ENCODE data around the gene SMIM11.
"Not testable (repeated sequence)": the region's sequence is repeated elsewhere in the genome, so short reads cannot be mapped to it uniquely, and the experiment has no call there.

Gene SMIM11

DNA sequence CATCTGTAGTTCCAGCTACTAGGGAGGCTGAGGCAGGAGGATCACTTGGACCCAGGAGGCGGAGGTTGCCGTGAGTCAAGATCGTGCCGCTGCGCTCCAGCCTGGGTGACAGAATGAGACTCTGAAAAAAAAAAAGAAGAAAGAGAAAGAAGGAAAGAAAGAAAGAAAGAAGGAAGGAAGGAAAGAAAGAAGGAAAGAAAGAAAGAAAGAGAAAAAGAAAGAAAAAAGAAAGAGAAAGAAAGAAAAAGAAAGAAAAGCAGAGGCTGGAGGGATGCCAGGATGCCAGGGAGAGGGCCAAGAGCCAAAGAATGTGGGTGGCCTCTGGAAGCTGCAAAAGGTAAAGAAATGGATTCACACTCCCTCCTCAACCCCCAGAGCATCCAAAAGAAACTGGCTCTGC lies 19.7 kb upstream of the SMIM11 start:
- no peak for DNase-seq (ENCODE audit: low read depth in 2 of 2)

DNA sequence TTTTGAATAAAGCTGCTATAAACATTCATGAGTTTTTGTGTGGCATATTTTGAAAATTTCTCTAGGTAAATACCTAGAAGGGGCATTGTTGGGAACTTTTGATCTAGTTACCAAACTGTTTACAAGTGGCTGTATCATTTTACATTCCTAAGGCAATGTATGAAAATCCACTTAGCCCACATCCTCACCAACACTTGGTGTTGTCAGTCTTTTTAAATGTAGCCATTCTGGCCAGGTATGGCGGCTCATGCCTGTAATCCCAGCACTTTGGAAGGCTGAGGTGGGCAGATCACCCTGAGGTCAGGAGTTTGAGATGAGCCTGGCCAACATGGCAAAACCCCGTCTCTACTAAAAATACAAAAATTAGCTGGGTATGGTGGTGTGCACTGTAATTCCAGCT lies 17.4 kb upstream of the SMIM11 start:
- DNase-seq (ENCODE audit: low read depth in 2 of 2) = no peak

DNA sequence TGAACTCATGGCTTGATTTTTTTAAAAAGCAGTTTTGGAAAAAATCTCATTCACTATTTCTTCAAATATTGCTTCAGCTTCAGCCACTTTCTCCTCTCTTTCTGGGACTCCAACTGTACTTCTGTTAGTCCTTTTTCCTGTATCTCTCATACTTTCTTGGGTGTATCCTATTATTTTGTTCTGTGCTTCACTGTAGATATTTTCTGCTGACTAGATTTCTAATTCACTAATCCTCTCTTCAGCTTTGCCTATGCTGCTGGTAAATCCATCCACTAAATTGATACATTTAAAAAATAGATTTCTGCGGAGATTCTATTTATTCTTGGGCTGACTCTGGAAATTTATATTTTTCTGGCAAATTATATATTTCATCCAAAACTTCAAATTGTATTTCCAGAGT lies 16.4 kb upstream of the SMIM11 start:
- DNase-seq (ENCODE audit: low read depth in 2 of 2) = no peak

DNA sequence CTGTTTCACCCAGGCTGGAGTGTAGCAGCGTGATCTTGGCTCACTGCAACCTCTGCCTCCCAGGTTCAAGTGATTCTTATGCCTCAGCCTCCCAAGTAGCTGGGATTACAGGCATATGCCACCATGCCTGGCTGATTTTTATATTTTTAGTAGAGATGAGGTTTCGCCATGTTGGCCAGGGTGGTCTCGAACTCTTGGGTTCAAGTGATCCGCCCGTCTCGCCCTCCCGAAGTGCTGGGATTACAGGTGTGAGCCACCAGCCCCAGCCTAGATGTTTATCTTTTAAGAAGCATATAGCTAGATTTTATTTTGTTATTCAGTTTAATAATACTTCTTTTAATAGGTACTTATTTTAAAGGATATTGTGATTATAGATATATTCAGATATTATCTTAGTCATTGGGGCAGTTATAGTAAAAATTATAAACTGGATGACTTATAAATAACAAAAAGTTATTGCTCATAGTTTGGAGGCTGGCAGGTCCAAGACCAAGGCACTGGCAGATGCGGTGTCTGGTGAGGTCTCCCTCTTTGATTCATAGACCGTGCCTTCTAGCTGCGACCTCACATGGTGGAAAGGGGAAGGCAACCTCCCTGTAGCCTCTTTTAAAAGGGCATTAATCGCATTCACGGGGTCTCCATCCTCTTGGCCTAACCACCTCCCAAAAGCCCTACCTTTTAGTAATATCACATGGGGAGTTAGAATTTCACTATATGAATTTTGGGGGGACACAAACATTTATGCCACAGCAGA lies 14.6 kb upstream of the SMIM11 start:
- DNase-seq (ENCODE audit: low read depth in 2 of 2) = no peak

DNA sequence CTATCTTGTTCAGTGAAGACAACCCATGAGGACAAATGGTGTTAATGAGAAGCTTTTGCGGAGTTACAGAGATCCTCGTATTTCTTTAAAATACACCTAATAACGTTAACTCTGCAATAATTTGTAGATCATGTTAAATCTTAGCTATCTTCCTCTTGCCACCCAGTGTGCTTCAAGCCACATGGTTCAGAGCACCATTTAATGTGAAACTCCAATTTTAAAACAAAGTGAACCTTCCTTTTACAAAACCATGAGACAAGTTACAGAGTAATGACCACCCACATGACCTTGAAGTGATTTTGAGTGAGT lies 13.2 kb upstream of the SMIM11 start:
- DNase-seq (ENCODE audit: low read depth in 2 of 2) = no peak

DNA sequence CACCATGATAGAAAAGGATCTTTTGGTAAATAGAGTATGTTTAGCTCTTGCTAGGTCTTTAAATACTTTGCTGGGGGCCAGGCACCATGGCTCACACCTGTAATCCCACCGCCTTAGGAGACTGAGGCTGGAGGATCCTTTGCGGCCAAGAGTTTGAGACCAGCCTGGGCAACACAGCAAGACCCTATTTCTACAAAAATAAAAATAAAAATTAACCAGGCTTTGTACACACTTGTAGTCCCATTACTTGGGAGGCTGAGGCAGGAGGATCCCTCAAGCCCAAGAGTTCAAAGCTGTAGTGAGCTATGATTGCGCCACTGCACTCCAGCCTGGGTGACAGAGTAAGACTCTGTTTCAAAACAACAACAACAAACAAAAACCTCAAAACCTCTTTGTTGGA lies 12.6 kb upstream of the SMIM11 start:
- no peak for DNase-seq (ENCODE audit: low read depth in 2 of 2)

DNA sequence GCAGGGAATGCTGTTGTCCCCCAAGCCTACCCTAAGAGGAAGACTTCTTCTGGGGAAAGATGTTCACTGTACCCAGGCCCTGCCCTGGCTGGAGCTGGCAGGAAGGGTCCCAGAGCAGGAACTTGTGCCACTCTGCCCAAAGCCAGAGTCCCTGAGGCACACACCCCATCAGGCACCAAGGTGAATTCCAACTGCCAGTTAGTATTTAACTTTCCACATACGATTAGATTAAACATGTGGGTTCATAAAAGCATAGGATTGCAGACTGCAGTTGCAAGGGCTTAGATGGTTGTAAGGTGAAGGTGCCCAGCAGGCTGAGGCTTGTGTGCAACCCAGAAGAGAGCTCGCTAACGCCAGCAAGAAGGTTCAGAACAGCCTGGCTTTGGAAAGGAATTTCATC lies 11.6 kb upstream of the SMIM11 start, which contains the start of gene KCNE2:
Gene KCNE2, plus strand, starts transcription at position 274 of the 400 bp plus-strand sequence. CDS start 6,473 bp downstream, outside the sequence.
- DNase-seq (ENCODE audit: low read depth in 2 of 2) = no peak

DNA sequence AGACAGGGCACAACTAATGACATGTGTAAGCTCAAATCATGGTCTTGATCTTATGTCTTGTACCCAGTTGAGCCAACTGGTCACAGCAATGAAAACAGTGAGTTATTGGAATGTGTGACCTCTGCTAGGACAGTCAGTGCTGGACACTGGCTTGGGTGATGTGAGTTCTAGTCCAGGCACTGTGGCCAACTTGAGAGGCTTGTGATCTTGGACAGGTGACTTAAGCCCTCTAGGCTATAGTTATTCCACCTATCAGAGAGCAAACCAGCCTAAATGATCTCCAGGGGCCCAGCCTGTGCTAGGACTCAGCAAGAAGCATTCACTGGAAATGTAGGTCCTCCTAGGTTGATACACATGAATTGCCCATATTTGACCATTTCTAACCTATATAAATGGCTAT lies 10.4 kb upstream of the SMIM11 start:
- no peak for DNase-seq (ENCODE audit: low read depth in 2 of 2)

DNA sequence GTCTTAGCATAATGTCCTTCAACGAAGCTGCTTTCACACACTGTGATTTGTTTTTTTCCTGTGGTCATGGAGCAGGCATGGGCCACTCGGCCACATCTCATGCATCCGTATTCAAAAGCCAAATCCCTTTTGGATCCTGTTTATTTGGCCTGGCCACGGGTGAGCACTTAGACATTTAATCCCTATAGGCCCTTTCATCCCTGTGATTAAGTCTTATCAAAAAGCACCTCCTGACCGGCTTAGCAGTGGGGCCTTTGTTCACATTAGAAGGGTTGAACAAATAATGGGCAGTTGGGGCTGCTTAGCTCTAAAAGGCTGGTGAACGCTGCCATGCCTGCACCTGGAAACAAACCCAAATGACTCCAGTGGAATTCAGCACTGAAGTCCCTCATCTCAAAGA lies 9.5 kb upstream of the SMIM11 start:
- no peak for DNase-seq (ENCODE audit: low read depth in 2 of 2)

DNA sequence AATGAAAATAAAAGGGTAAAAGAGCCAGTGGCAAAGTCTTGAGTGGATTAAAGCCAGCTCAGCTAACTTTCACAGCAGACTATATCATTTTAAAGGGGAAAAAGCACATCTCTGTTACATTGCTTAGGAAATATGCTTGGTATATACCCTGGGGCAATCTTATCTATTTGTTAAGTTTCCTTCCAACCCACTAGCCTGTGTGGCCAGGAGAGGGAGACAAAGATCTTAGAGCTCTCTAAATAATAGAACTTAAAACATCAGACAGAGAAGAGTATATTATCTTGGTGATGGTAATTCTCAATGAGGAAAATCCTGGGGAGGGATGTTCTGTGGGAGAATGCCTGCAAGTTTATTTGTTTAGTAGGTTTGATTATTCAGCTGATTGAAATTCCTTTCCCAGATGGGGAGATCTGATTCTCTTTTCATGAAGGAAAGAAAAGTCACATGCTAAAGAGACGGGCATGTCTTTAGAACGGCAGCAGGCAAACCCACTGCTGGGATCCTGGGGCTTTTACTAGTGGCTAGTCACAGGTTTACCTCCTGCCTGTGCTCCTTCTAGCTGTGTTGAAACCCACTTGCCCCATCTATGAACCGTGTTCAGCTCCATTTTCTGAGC lies 7.9 kb upstream of the SMIM11 start:
- DNase-seq (ENCODE audit: low read depth in 2 of 2) = peak in 1 of 2 donors; percentile 31

DNA sequence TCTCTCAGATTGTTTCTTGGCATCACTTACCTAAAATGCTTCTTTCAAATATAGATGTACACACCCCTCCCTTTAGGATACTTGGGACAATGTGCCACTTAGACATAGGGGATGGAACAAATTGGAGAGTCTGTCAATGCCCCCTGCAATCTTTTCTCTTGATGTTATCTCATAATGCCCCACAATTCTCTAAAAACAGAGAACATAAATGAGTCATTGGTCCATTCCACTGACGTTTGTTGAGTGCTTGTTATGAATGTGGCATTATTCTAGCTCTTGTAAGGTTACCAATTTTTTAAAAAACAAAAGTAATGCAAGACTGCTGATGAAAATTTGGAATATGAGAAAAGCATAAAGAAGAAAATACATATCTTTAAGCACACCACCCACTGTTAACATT lies 5.6 kb upstream of the SMIM11 start:
- DNase-seq (ENCODE audit: low read depth in 2 of 2) = no peak

DNA sequence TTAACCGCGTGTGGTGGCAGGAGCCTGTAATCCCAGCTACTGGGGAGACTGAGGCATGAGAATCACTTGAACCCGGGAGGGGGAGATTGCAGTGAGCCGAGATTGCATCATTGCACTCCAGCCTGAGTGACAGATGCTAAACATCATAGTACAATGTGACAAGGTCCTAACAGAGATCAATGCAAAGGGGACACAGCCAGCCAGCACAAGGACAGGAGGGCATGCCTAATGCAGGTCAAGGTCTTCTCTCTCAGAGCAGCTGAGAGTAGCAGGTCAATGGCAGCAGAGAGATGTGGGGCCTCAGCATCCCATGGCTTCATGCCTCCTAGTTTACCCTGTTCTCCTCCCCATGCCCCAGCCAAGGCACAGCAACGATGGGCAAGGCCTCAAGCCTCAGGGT lies 3.0 kb upstream of the SMIM11 start:
- no peak for DNase-seq (ENCODE audit: low read depth in 2 of 2)

DNA sequence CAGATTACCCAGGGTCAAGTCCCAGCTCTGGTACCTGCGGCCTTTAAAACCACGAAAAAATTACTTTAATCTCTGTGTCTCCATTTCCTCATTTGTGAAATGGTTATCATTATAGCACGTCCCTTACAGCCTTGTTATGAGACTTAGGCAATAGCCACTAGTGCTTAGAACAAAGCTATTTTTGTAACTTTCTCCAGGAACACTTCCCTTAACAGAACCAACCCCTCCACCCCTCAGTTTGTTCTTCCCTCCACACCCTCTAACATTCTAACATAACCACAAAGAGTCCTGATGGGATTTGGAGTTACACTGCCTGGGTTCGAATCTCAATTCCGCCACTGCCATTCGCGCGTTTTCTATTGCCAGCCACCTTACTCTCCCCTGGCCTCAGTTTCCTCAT lies 845 bp upstream of the SMIM11 start:
- not testable (repeated sequence) for DNase-seq (ENCODE audit: low read depth in 2 of 2)

DNA sequence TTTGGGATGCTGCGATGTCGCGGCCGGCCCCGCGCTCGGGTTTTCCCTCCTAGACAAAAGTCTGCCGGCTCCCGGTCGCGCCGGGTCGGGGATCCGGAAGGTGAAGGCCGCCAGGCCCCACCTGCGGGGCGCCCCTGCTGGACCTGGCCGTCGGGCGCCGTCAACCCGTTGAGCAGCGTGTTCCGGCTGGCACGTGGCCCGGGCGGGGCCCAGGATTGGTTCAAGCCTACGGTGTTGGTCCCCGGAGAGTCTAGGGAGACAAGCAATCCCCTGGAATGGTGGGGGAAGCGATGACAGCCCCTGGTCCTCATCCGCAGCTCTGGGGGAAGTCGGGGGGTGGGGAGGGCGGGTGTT lies 289 bp downstream of the SMIM11 start:
- DNase-seq (ENCODE audit: low read depth in 2 of 2) = not testable (repeated sequence)

DNA sequence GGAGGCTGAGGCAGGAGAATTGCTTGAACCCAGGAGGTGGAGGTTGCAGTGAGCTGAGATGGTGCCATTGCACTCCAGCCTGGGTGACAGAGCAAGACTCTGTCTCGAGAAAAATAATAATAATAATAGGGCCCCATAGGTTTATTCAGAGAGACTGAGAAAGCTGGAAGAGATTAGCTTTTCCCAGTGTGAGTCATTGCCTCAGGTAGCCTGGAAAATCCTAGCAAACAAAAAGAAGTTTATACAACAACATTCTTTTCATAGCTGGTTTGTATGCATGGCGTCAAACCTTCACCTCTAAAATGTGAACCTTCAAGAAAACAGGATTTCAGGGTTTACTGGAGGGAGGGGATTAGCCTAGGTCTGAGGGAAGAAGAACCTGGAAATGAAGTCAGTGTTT lies 7.8 kb downstream of the SMIM11 start:
- not testable (repeated sequence) for DNase-seq (ENCODE audit: low read depth in 2 of 2)

DNA sequence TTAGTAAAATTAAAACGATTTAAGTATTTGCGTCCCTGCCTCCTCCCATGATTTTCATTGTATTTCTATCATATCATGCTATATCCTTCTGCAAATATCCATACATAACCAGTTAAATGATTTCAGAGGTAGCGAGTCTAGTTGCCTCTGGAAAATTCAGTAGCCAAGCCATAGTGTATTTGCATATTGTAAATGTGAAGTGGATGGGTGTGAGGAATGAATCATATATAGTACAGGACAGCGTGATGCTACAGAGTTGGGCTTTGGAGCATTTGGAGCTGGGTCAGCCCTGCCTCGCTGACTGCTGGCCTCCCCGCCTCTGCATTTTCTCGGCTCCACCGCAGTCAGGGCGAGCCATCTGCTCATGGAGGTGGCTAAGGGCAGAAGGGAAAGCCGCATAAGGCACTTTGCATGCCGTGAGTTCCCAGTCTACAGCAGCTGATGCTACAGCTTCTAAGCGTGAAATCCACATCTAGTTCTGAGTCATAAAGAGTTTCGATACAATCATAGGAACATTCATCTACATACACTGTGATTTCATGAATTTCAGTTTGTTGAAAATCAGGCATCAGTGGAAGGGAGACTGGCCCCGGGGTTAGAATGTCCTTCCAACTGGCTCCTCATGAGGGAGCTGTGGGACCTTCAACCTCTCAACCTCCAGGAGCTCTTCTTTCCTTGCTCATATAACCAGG lies 8.6 kb downstream of the SMIM11 start:
- DNase-seq (ENCODE audit: low read depth in 2 of 2) = not testable (repeated sequence)

DNA sequence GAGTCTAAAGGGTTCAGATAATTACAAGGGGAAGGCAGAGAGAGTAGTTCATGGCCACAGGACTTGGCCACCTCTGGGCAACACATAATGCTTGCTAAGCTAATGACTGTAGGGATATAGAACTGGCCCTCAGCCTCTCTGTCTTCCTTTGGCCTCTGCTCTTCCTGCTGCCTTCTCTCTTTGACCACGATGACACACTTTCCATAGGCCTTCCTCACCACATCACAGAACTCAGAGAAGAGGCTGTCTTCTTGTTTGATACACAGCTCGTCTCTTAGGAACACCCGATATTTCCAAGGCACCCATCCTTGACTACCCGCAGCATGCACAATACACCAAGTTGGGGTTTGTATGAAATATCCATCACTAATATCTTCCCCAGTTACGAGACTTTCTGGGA lies 25.2 kb downstream of the SMIM11 start:
- DNase-seq (ENCODE audit: low read depth in 2 of 2) = not testable (repeated sequence)

DNA sequence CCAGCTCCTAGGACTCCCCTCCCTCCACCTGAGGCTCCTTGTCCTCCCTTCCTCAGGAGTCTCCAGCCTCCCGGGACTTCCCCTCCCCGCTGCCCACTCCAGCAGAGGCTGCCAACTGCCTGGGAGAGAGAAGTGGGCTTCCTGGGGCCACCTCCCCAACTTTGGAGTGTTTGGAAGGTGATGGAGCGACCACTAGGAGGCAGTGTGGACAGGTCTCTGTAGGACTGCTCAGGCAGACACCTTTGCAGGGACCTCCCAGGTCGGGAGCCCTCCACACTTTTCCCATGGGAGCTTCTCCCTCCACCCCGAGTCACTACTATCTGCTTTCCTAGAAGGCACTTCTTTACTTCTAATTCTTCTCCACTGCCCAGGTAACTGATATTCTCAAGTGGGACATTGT lies 29.4 kb downstream of the SMIM11 start:
- DNase-seq (ENCODE audit: low read depth in 2 of 2) = not testable (repeated sequence)

DNA sequence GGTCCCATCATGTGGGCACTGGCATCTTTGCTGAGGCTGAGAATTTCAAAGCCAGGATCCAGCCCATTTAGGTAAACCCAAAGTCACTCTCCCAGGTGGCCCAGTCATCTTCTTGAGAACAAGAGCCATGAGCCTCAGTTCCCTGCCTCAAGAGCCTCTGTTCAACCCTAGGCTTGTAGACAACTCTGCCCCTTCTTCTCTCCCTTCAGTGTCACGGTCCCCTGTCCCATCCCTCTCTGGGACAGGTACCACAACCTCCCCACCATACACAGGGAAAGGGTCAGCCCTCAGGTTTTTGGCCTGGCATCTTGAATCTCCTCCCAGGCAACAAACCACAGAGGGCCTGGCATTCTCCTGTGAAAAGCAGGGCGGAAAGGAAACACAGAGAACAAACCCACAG lies 30.4 kb downstream of the SMIM11 start:
- DNase-seq (ENCODE audit: low read depth in 2 of 2) = not testable (repeated sequence)

DNA sequence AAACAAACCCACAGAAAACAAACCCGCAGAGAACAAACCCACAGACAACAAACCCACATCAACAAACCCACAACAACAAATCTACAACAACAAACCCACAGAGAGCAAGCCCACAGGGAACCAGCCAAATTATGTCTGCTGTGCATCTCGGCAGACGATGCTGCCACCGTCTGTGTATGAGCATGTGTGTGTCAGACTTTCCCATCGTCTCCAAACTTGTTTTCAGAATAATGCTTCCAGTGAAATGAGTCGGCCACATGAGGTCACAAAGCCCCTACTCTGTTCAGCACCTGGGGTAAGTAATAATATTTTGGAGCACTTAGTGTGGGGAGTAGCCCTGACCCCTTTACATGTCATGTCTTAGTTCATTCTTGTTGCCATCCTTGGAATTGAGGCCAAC lies 30.8 kb downstream of the SMIM11 start:
- not testable (repeated sequence) for DNase-seq (ENCODE audit: low read depth in 2 of 2)

DNA sequence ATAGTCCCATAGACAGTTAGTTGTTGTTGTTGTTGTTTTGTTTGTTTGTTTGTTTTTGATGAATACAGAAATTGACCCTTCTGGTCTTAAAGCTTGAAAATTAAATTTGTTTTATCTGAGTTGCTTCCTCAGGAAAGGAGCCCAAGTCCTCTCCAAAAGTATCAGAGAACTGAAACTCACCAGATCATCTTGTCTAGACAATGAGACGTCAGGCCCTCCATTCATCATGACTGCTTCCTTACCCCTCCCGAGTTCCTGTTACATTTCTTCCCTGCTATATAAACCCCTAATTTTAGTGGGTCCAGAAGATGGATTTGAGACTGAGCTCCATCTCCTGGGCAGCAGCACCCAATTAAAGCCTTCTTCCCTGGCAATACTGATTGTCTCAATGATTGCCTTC lies 31.4 kb downstream of the SMIM11 start:
- DNase-seq (ENCODE audit: low read depth in 2 of 2) = not testable (repeated sequence)

DNA sequence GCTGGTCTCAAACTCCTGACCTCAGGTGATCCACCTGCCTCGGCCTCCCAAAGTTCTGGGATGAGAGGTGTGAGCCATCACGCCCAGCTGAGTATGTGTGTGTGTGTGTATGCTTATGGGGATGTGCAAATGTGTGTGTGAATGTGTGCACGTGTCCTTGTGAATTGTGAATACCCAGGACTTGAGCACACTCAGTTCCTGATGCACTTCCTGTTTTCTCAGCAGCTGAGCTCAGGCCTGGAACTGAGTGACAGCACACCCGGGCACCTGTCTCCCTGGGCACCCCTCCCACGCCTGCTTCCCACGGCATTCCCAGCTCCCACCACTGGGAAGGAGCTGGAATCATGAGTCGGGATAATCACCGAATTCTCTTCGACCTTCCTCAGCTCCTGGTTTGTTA lies 32.0 kb downstream of the SMIM11 start:
- DNase-seq (ENCODE audit: low read depth in 2 of 2) = not testable (repeated sequence)

DNA sequence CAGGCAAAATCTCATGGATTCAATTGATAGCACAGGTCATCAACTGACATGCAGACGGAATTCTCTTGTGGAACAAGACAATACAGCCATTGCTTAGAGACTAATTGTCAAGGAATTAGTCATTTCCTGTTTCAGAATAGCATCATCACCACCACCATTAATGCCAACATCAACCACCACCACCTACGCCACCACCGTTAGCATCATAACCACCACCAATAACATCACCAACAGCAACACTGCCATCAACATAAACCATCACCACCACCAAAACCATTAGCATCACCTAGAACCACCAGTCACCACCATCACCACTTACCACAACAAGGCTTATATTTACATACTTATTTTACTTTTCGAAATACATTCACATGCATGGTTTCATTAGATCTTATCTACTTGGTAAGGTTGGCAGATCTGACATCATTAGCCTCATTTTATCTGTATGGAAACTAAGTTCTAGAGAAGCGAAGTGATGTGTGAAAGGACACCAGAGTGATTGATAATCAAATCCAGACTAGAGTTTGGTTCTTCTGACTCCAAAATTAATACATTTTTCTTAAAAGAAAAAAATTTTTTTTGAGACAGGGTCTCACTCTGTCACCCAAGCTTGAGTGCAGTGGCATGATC lies 42.3 kb downstream of the SMIM11 start:
- not testable (repeated sequence) for DNase-seq (ENCODE audit: low read depth in 2 of 2)
